Transverse colon (tissue), 3 donors: ENCODE results near the gene SPAG4.

ENCODE experiments used
- CTCF ChIP-seq, 5 experiments: fragments of 200-600 bp in 3 of 5; fragments of 450-650 bp in 2 of 5; sonication (generic) in 3 of 5; IDR thresholded peaks; 1 replicate in 2 of 5; 2 replicates in 3 of 5; pipeline ENCODE4 v1.5.1; 2016 to 2017; ENCODE audit warnings: antibody characterized with exemption in 5 of 5, inconsistent platforms in 3 of 5, mild to moderate bottlenecking in 2 of 5, moderate library complexity in 1 of 5
- EP300 ChIP-seq: sonication (generic); formaldehyde crosslinking; IDR thresholded peaks from one replicate; pipeline ENCODE4 v1.6.1; 2017; ENCODE audit warnings: antibody characterized with exemption, low read depth
- POLR2A ChIP-seq: fragments of 450-650 bp; IDR thresholded peaks from one replicate; pipeline ENCODE4 v1.6.1; 2016; ENCODE audit warnings: antibody characterized with exemption, mild to moderate bottlenecking, moderate library complexity

DNA sequence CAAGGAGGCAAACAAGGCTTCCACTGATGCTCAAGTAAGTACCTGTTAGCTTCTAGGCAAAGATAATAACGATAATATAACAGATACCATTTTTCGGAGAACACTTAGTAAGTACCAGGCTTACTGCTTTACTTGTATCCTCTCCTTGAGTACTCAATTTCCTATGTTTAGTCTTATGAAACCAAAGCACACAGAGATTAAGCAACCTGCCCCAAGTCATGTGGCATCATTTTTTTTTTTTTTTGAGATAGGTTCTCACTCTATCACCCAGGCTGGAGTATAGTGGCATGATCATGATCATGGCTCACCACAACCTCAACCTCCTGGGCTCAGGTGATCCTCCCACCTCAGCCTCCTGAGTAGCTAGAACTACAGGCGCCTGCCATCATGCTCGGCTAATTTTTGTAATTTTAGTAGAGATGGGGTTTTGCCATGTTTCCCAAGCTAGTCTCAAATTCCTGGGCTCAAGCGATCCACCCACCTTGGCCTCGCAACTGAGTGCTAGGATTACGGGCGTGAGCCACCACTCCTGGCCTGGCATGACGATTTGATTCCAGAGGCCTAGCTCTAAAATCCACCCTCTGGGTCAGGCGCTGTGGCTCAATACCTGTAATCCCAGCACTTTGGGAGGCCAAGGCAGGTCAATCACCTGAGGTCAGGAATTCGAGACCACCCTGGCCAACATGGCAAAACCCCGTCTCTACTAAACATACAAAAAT lies 14.0 kb downstream of the SPAG4 start:
- no peak for TF ChIP-seq EP300
- TF ChIP-seq CTCF (IDR thresholded peaks at IDR 0.05), result no peak
- TF ChIP-seq POLR2A, result no peak
